ENCODE data around the gene MAP3K7CL. TPM values are rescaled to one million over a fixed set of nuclear protein-coding genes. Genes with fewer than 3 reads are reported as not detected.

Gene MAP3K7CL
- total RNA-seq, 4 donors from 2014 or later, result 1.5 to 2.6 (median 2.2) TPM

- ATAC-seq, result no peak
- 88 to 100% methylated on average over 1 of the region's 1 CpG for WGBS, 2 donors (ENCODE audit: low coverage in 1 of 2)
- no peaks in the 10 kb centered on the region for H3K36me3 ChIP-seq
- H3K27me3 ChIP-seq, result no peaks in the 10 kb centered on the region
- no peaks in the 10 kb centered on the region for H3K9me3 ChIP-seq
- no peaks in the 10 kb centered on the region for H3K4me1 ChIP-seq
- no peak for TF ChIP-seq POLR2AphosphoS5 (IDR thresholded peaks at IDR 0.05)
- TF ChIP-seq POLR2A (IDR thresholded peaks at IDR 0.05), result no peak
- TF ChIP-seq CTCF (IDR thresholded peaks at IDR 0.05), result no peak
- no peak for TF ChIP-seq EP300 (IDR thresholded peaks at IDR 0.05)
- no peak overlapping the region for H3K27ac ChIP-seq
- no peak overlapping the region for H3K4me3 ChIP-seq
Measured at GRCh38 chr21:29125191-29125590, 5.3 kb upstream of the MAP3K7CL start.

GRCh38 chr21:29125979-29126378 is 4.5 kb upstream of the MAP3K7CL start:
- Histone ChIP-seq H3K27ac (no peak overlapping the region), H3K4me1 (peaks cover 0 to 5% (median 0%) of the 10 kb centered on the region in 3 donors), H3K9me3 (no peaks in the 10 kb centered on the region), H3K4me3 (no peak overlapping the region), H3K27me3 (no peaks in the 10 kb centered on the region), H3K36me3 (no peaks in the 10 kb centered on the region)
- 58 to 100% methylated on average over 1 to 3 of the region's 3 CpGs for WGBS, 2 donors (ENCODE audit: low coverage in 1 of 2)
- no peak for ATAC-seq
- no peak for TF ChIP-seq POLR2AphosphoS5 (IDR thresholded peaks at IDR 0.05)
- no peak for TF ChIP-seq POLR2A (IDR thresholded peaks at IDR 0.05)
- no peak for TF ChIP-seq EP300 (IDR thresholded peaks at IDR 0.05)
- no peak for TF ChIP-seq CTCF (IDR thresholded peaks at IDR 0.05)

- TF ChIP-seq EP300 (IDR thresholded peaks at IDR 0.05) (no peak), POLR2AphosphoS5 (IDR thresholded peaks at IDR 0.05) (no peak), CTCF (IDR thresholded peaks at IDR 0.05) (no peak), POLR2A (IDR thresholded peaks at IDR 0.05) (no peak)
- peak overlapping the region in 1 of 4 donors; percentile 48 for H3K27ac ChIP-seq
- no peaks in the 10 kb centered on the region for H3K9me3 ChIP-seq
- H3K27me3 ChIP-seq, result no peaks in the 10 kb centered on the region
- no peaks in the 10 kb centered on the region for H3K36me3 ChIP-seq
- 97% methylated on average over 7 of the region's 7 CpGs; no CpG with 5 or more reads in 1 of the 2 donors for WGBS, 2 donors (ENCODE audit: low coverage in 1 of 2)
- no peak overlapping the region for H3K4me3 ChIP-seq
- H3K4me1 ChIP-seq, result peaks cover 0 to 5% (median 0%) of the 10 kb centered on the region in 3 donors
- no peak for ATAC-seq
Measured at GRCh38 chr21:29133241-29133640, 2.8 kb downstream of the MAP3K7CL start.

GRCh38 chr21:29133796-29134195 is 3.4 kb downstream of the MAP3K7CL start:
- TF ChIP-seq CTCF (IDR thresholded peaks at IDR 0.05) (no peak), POLR2A (IDR thresholded peaks at IDR 0.05) (no peak), EP300 (IDR thresholded peaks at IDR 0.05) (no peak), POLR2AphosphoS5 (IDR thresholded peaks at IDR 0.05) (peak; percentile 61)
- Histone ChIP-seq H3K27ac (peak overlapping the region in 1 of 4 donors; percentile 48), H3K36me3 (no peaks in the 10 kb centered on the region), H3K9me3 (no peaks in the 10 kb centered on the region), H3K27me3 (no peaks in the 10 kb centered on the region), H3K4me3 (no peak overlapping the region), H3K4me1 (peaks cover 0 to 5% (median 0%) of the 10 kb centered on the region in 3 donors)
- no peak for ATAC-seq
- WGBS, 2 donors (ENCODE audit: low coverage in 1 of 2), result 67 to 72% methylated on average over 5 of the region's 5 CpGs

- Histone ChIP-seq H3K4me1 (peaks cover 0 to 4% (median 0%) of the 10 kb centered on the region in 3 donors), H3K27me3 (no peaks in the 10 kb centered on the region), H3K36me3 (no peaks in the 10 kb centered on the region), H3K27ac (no peak overlapping the region), H3K9me3 (no peaks in the 10 kb centered on the region), H3K4me3 (no peak overlapping the region)
- no peak for ATAC-seq
- TF ChIP-seq POLR2A (IDR thresholded peaks at IDR 0.05) (no peak), EP300 (IDR thresholded peaks at IDR 0.05) (no peak), POLR2AphosphoS5 (IDR thresholded peaks at IDR 0.05) (no peak), CTCF (IDR thresholded peaks at IDR 0.05) (no peak)
Measured at GRCh38 chr21:29135481-29135880, 5.0 kb downstream of the MAP3K7CL start.
